Fibroblast of pulmonary artery (primary cell): Measurements from ENCODE around the gene PRR5L.
A peak's percentile ranks its signal among the peaks of the same experiment; 100 is the strongest.

Experiments
- DNase-seq: peaks from one replicate; pipeline ENCODE4 v3.0.0-alpha.2; 2010; ENCODE audit warnings: low read depth
- H3K4me3 ChIP-seq: replicated peaks from 2 replicates; pipeline ENCODE4 v1.5.1; 2011; ENCODE audit warnings: low read depth, mild to moderate bottlenecking, control low read depth, low read length, moderate library complexity
- TF ChIP-seq, protein P1 (sequence below): IDR thresholded peaks from 2 replicates; pipeline ENCODE4 v1.5.1; 2011; ENCODE audit warnings: mild to moderate bottlenecking, control low read depth, low read length, inconsistent platforms; ENCODE audit errors: missing control alignments

Gene PRR5L

DNA sequence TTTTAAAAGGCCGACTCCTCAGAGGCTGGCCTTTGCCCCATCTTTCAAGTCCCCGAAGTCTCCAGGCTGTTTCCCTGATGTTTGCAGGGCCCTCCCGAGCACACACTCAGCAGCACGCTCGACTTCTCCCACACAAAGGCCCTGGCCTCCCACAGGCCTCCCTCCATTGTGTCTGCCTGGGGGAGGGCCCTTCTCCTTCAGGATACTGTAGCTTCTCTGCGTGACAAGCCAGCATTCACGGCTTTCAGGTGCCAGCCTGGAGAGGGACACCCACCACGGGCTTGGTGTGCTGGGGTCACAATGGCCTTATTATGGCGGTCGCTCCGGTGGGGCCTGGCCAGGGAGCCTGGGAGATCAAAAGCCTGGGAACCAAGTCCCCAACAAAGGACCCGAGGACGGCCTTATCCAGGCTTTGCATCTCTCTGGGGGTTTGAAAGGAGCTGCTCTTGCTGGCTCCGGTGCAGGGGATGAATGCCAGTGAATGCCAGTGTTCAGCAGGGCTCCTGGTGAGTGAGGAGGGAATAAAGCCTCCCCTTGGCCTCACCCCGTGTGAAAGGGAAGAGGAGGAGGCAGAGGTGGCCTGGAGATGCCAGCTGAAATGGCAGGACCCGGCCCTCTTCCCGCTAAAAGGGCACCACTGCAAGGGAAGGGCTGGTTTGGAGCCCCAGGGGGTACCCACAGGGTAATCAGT, 159.0 kb downstream of the PRR5L start:
- TF ChIP-seq, protein P1, sequence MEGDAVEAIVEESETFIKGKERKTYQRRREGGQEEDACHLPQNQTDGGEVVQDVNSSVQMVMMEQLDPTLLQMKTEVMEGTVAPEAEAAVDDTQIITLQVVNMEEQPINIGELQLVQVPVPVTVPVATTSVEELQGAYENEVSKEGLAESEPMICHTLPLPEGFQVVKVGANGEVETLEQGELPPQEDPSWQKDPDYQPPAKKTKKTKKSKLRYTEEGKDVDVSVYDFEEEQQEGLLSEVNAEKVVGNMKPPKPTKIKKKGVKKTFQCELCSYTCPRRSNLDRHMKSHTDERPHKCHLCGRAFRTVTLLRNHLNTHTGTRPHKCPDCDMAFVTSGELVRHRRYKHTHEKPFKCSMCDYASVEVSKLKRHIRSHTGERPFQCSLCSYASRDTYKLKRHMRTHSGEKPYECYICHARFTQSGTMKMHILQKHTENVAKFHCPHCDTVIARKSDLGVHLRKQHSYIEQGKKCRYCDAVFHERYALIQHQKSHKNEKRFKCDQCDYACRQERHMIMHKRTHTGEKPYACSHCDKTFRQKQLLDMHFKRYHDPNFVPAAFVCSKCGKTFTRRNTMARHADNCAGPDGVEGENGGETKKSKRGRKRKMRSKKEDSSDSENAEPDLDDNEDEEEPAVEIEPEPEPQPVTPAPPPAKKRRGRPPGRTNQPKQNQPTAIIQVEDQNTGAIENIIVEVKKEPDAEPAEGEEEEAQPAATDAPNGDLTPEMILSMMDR, result no peak
- peak; percentile 78 for DNase-seq
- no peak overlapping the region for H3K4me3 ChIP-seq

DNA sequence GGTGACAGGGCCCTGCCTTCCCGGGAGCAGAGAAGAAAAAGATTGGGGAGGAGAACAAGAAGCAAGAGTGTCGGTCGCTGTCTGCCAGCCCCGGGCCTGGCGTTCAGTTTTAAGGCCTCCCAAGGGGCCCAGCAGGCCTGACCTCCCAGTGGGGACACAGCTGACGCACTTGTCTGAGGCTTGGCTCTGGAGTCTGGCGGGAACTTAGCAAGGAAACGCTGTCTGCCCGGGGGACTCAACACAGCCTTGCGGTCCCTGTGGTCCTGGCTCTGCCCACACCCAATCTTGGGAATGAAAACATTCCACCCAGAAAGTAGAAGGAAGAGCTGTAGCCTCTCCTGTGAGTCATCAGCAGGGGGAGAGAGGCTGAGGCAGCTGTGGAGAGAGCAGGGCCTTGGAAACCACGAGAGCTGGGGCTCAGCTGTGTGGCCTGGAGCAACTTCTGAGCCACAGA, 159.6 kb downstream of the PRR5L start:
- TF ChIP-seq, protein P1, result peak; percentile 15
- peak; percentile 97 for DNase-seq
- no peak overlapping the region for H3K4me3 ChIP-seq

DNA sequence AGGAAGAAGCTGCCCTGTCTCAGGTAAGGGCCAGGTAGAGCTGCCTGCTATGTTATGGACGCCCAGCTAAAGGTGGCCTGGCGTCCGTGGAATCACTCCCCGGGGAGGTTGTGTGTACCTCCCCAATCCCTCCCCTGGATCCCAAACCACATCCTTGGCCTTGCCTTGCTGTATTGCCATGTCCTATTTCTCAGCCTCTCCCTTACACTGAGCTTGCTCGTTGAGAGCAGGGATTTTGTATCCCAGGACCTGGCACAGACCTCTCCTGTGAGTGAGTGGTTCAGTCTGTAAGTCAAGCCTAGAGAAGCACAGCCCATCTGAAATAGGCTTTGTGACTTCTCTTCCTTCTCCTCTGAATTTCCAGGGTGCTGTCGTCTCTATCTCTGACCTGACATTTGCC, 160.1 kb downstream of the PRR5L start:
- TF ChIP-seq, protein P1, result no peak
- H3K4me3 ChIP-seq, result no peak overlapping the region
- DNase-seq, result no peak

DNA sequence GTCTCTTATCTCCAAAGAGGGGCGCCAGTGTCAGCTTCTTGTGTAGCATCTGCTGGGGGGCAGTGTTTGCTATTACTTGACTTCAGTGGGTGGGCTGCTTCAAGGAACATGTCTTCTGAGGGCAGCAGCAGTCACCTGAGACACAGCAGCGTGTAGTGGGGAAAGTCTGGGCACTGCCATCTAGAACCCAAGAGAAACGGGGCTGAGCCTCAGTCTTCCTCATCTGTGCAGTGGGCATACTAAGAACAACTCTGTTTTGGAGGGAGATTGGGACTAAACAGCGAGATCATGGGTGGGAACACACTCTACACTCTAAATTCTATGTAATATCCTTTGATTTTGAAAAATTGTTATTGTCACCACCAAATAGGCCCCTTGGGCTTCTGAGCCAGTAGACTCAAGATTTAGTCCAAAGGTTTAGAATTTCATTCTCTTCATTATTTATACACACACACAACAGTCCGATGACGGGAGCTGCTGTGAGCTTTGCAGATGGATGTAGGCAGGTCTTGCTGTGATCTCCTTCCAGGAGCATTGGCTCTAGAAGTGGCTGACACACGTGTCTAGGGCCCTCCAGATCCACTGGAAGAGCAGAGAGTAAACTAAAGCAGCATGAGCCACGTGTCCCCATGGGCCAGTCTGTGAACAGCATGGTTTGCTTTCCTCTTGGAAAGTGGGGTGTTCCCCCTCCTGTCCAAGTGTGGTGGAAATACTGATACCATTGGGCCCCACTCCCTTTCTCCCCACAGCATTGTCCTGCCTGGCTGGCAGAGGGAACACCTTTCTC, 162.2 kb downstream of the PRR5L start:
- TF ChIP-seq, protein P1, result no peak
- DNase-seq, result no peak

DNA sequence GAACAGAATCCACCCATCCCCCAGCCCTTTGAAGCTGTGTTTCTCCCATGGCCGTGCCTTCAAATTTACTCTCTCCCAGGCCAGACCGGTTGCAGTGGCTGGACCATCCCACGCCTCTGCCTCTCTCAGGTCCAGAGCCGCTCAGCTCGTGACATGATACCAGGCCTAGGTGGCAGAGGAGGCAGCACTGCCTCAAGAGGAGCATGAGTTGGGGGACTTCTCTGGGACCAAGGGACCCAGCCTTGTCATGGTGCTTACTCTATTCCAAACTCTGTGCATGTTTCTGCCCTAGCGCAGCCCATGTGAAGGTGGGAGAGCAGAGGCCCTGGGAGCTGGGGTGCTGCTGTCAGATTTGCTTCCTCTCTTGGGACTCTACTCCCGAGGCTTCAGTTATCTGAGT, 163.0 kb downstream of the PRR5L start:
- DNase-seq, result no peak
- no peak overlapping the region for H3K4me3 ChIP-seq
- TF ChIP-seq, protein P1, result no peak

More for the DNA sequence above, 162.2 kb downstream of the PRR5L start:
- H3K4me3 ChIP-seq, result no peak overlapping the region

DNA sequence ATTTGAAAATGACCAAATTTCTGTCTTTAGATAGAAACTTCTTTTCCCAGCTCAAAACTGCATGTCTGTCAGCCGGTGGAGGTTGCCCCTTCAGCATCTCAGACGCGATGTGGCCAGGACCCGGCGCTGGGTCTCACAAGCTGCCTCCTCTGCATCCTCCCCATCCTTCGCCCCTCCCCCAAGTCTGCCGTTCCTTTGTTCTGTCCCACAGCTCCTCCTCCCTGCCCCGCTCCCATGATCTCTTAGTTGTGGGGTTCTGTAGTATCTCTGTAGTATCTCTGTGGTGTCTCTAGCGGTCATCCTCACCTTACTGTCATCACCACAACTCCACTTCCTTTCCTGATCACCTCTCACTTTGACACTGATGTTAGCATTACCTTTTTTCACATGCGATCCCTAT, 164.1 kb downstream of the PRR5L start:
- DNase-seq, result no peak
- TF ChIP-seq, protein P1, result no peak
- H3K4me3 ChIP-seq, result no peak overlapping the region
